Hippocampal formation (tissue), 2 donors: ENCODE measurements around the gene NAV1.
"Not testable (repeated sequence)": the region's sequence is repeated elsewhere in the genome, so short reads cannot be mapped to it uniquely, and the experiment has no call there.

Experiments
- DNase-seq, 2 donors: peaks; one replicate each; lab custom pipeline; 2025; lab: John Stamatoyannopoulos, UW

Gene NAV1

GRCh38 chr1:201538612-201539551 lies at the start of gene NAV1:
NAV1 (plus strand) TSS chr1:201539127; CDS start chr1:201622885, 83,758 bp downstream.
- DNase-seq: peak; percentile 59 to 65

- no peak for DNase-seq
Observed at GRCh38 chr1:201489643-201490261, 49.2 kb upstream of the NAV1 start.

GRCh38 chr1:201490708-201491131 lies 48.2 kb upstream of the NAV1 start:
- DNase-seq: no peak

GRCh38 chr1:201491896-201492511 lies 46.9 kb upstream of the NAV1 start:
- DNase-seq: no peak

GRCh38 chr1:201493026-201493656 lies 45.8 kb upstream of the NAV1 start:
- not testable (repeated sequence) for DNase-seq

GRCh38 chr1:201493757-201494617 lies 44.9 kb upstream of the NAV1 start:
- no peak for DNase-seq

- peak; percentile 90 to 92 for DNase-seq
Observed at GRCh38 chr1:201495551-201496295, 43.2 kb upstream of the NAV1 start.

GRCh38 chr1:201496296-201496690 lies 42.6 kb upstream of the NAV1 start:
- no peak for DNase-seq

GRCh38 chr1:201497935-201498509 lies 40.9 kb upstream of the NAV1 start:
- no peak for DNase-seq

- no peak for DNase-seq
Observed at GRCh38 chr1:201498621-201499020, 40.3 kb upstream of the NAV1 start.

GRCh38 chr1:201499191-201499590 lies 39.7 kb upstream of the NAV1 start:
- no peak for DNase-seq

- DNase-seq: peak; percentile 85 to 91
Observed at GRCh38 chr1:201499795-201500669, 38.9 kb upstream of the NAV1 start.

- DNase-seq: no peak
Observed at GRCh38 chr1:201500670-201501120, 38.2 kb upstream of the NAV1 start.

- no peak for DNase-seq
Observed at GRCh38 chr1:201501144-201501543, 37.8 kb upstream of the NAV1 start.

- no peak for DNase-seq
Observed at GRCh38 chr1:201501812-201502510, 37.0 kb upstream of the NAV1 start.

- no peak for DNase-seq
Observed at GRCh38 chr1:201502511-201502857, 36.4 kb upstream of the NAV1 start.

- DNase-seq: no peak
Observed at GRCh38 chr1:201503397-201504176, 35.3 kb upstream of the NAV1 start.

GRCh38 chr1:201504179-201504631 lies 34.7 kb upstream of the NAV1 start:
- no peak for DNase-seq
